ENCODE measurements around the gene SELENOO. TPM values are rescaled to one million over a fixed set of nuclear protein-coding genes. Genes with fewer than 3 reads are reported as not detected.

SELENOO gene
- total and polyA plus RNA-seq, 4 donors = 15.6 to 30.3 (median 24.1) TPM

DNA sequence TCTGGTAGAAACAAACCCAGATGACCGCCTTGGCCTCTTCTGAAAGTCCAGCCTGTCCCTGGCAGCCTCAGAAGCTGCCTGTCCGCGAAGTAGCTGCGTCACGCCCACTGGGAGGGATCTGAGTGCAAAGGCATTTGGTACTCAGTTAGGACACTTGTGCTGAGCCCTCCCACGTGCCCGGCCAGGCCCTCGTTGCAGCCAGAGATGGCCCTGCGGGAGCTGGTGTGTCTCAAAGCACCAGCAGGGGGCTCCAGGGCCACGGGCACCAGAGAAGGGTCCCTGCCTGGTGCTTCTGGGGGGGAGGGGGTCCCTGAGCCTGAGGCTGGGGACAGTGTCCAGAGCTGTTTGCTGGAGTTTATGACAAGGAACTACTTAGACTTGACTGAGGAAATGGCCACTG, 5.8 kb downstream of the SELENOO start:
- ATAC-seq (ENCODE audit: insufficient read depth, low FRiP score) (no peak), DNase-seq (peak in 1 of 3 donors; percentile 40)
- Histone ChIP-seq H3K4me1 (ENCODE audit: control insufficient read depth in 5 of 5, insufficient read depth in 5 of 5, low read length in 5 of 5) (peaks cover 0 to 11% (median 0%) of the 10 kb centered on the region in 5 donors), H3K27ac (ENCODE audit: low read depth in 1 of 2, low read length in 1 of 2) (no peak overlapping the region), H3K9ac (ENCODE audit: insufficient read depth in 1 of 2, low read length in 2 of 2) (no peak overlapping the region), H3K27me3 (ENCODE audit: control insufficient read depth in 3 of 3, insufficient read depth in 3 of 3, low read length in 2 of 3) (no peaks in the 10 kb centered on the region), H3K36me3 (ENCODE audit: control insufficient read depth in 4 of 4, insufficient read depth in 4 of 4, low read length in 4 of 4) (peaks cover 7 to 48% (median 29%) of the 10 kb centered on the region in 4 donors), H3K9me3 (ENCODE audit: control insufficient read depth in 4 of 4, insufficient read depth in 3 of 4, low read length in 3 of 4) (no peaks in the 10 kb centered on the region), H3K4me3 (no peak overlapping the region)
- WGBS, 2 donors = 54 to 57% methylated on average over 10 of the region's 10 CpGs
- TF ChIP-seq, protein P1, sequence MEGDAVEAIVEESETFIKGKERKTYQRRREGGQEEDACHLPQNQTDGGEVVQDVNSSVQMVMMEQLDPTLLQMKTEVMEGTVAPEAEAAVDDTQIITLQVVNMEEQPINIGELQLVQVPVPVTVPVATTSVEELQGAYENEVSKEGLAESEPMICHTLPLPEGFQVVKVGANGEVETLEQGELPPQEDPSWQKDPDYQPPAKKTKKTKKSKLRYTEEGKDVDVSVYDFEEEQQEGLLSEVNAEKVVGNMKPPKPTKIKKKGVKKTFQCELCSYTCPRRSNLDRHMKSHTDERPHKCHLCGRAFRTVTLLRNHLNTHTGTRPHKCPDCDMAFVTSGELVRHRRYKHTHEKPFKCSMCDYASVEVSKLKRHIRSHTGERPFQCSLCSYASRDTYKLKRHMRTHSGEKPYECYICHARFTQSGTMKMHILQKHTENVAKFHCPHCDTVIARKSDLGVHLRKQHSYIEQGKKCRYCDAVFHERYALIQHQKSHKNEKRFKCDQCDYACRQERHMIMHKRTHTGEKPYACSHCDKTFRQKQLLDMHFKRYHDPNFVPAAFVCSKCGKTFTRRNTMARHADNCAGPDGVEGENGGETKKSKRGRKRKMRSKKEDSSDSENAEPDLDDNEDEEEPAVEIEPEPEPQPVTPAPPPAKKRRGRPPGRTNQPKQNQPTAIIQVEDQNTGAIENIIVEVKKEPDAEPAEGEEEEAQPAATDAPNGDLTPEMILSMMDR (IDR thresholded peaks at IDR 0.05; ENCODE audit: control extremely low read depth, extremely low read depth) = no peak

- H3K36me3 ChIP-seq (ENCODE audit: control insufficient read depth in 4 of 4, insufficient read depth in 4 of 4, low read length in 4 of 4) = peaks cover 7 to 51% (median 35%) of the 10 kb centered on the region in 4 donors
- no peaks in the 10 kb centered on the region for H3K9me3 ChIP-seq (ENCODE audit: control insufficient read depth in 4 of 4, insufficient read depth in 3 of 4, low read length in 3 of 4)
- 48 to 67% methylated on average over 23 of the region's 23 CpGs for WGBS, 2 donors
- H3K27me3 ChIP-seq (ENCODE audit: control insufficient read depth in 3 of 3, insufficient read depth in 3 of 3, low read length in 2 of 3) = no peaks in the 10 kb centered on the region
- H3K9ac ChIP-seq (ENCODE audit: insufficient read depth in 1 of 2, low read length in 2 of 2) = no peak overlapping the region
- H3K4me1 ChIP-seq (ENCODE audit: control insufficient read depth in 5 of 5, insufficient read depth in 5 of 5, low read length in 5 of 5) = peaks cover 0 to 2% (median 0%) of the 10 kb centered on the region in 5 donors
- DNase-seq (peak in 1 of 3 donors; percentile 27), ATAC-seq (ENCODE audit: insufficient read depth, low FRiP score) (no peak)
- no peak overlapping the region for H3K4me3 ChIP-seq
- H3K27ac ChIP-seq (ENCODE audit: low read depth in 1 of 2, low read length in 1 of 2) = no peak overlapping the region
- TF ChIP-seq, protein P1 (IDR thresholded peaks at IDR 0.05; ENCODE audit: control extremely low read depth, extremely low read depth) = no peak
Measured at GRCh38 chr22:50207383-50208140, 6.8 kb downstream of the SELENOO start.

DNA sequence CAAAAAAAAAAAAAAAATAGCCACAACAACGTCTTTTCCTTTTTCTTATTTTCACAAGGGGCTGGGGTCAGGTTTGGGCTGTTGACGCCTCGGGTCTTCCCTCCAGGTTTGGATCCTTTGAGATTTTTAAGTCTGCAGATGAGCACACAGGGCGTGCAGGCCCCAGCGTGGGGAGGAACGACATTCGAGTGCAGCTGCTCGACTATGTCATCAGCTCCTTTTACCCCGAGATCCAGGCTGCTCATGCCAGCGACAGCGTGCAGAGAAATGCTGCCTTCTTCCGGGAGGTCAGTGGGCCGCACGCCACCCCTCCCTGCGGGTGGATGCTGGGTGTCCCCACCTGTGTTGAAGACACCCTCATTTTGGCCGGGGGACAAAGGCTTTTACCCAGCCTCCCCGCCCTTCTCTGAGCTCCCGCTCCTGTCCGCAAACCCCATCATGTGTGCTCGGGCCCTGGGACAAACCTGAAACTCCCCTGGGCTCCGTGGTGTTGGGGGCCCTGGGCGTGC, 7.7 kb downstream of the SELENOO start:
- peaks cover 0 to 2% (median 0%) of the 10 kb centered on the region in 5 donors for H3K4me1 ChIP-seq (ENCODE audit: control insufficient read depth in 5 of 5, insufficient read depth in 5 of 5, low read length in 5 of 5)
- no peaks in the 10 kb centered on the region for H3K9me3 ChIP-seq (ENCODE audit: control insufficient read depth in 4 of 4, insufficient read depth in 3 of 4, low read length in 3 of 4)
- DNase-seq (no peak), ATAC-seq (ENCODE audit: insufficient read depth, low FRiP score) (no peak)
- TF ChIP-seq, protein P1 (IDR thresholded peaks at IDR 0.05; ENCODE audit: control extremely low read depth, extremely low read depth) = no peak
- no peaks in the 10 kb centered on the region for H3K27me3 ChIP-seq (ENCODE audit: control insufficient read depth in 3 of 3, insufficient read depth in 3 of 3, low read length in 2 of 3)
- no peak overlapping the region for H3K9ac ChIP-seq (ENCODE audit: insufficient read depth in 1 of 2, low read length in 2 of 2)
- no peak overlapping the region for H3K4me3 ChIP-seq
- H3K36me3 ChIP-seq (ENCODE audit: control insufficient read depth in 4 of 4, insufficient read depth in 4 of 4, low read length in 4 of 4) = peaks cover 7 to 53% (median 40%) of the 10 kb centered on the region in 4 donors
- H3K27ac ChIP-seq (ENCODE audit: low read depth in 1 of 2, low read length in 1 of 2) = no peak overlapping the region
- 92% methylated on average over 22 of the region's 22 CpGs for WGBS, 2 donors

All from lung (tissue), 12 donors.